HG02571 (cell line): Measurements from ENCODE around the gene SYNGR4.

Experiments
- ATAC-seq: cut with Tn5 transposase; IDR thresholded peaks from one replicate; pipeline ENCODE4 v1.9.1; 2021; ENCODE audit warnings: mild to moderate bottlenecking, moderate library complexity; ENCODE audit not compliant: unreplicated experiment

The SYNGR4 gene

GRCh38 chr19:48424694-48425219 is 60.6 kb downstream of the SYNGR4 start:
- no peak for ATAC-seq
